Melanocyte of skin (primary cell): ENCODE data around the gene HMCN1. TPM values are rescaled to one million over a fixed set of nuclear protein-coding genes. Genes with fewer than 3 reads are reported as not detected.

Experiments
- total RNA-seq, 2 donors: library from RNA; depleted of rRNA; stranded (reverse); fragments of >200 nt; gene quantifications; 2 replicates each; pipeline ENCODE4 v1.2.3, GENCODE V29; 2012

The HMCN1 gene
- total RNA-seq, result 10 to 100 TPM; 16.2 to 32.3 TPM

DNA sequence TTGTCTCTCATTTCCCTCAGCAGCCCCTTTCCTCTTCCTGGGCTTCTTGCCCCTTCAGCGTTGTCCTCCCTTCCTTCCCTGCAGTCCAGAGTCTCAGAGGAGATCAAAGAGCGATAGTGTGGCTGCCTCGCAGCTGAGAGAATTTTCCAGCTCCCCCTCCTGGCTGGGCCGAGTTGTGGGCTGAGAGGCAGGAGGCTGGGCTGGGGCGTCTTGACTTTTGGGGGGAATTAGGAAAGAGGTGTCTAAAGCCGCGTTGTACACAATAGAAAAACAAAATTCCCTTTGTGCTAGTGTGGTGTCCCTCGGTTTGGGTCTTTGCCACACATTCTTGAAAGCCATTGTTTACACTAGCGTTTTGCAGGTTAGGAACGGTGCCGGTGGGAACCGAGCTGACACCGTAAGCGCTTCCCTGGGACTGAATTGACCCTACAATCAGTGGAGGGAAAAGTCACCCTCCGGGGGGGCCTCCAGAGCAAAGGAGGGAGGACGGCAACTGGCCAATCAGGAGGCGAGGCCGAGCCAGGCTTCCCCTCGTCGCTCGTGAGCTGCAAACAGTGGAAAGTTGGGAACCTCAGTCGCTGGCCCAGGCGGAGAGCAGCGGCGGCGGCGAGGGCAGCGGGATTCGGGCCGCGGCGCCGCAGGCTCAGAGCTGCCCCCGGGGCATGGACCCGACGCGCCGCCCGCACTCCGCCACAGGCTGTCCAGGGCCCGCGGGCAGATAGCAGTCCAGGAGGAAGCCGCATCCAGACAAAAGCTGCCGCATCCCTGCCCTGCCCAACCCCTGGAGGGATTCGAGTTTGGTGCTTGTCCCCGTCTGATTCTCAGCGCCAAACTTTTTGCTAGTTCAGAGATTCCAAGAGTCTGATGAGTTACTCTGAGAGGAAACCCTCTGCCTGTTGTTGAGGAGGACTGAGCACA, at the start of gene HMCN1:
HMCN1 (plus strand) TSS at position 574 of the 918 bp plus-strand sequence. CDS start 389 bp downstream, outside the sequence.

